Immature natural killer cell (primary cell): ENCODE results near the gene PSMD1. TPM values are rescaled to one million over a fixed set of nuclear protein-coding genes. Genes with fewer than 3 reads are reported as not detected.
"Not testable (repeated sequence)": the region's sequence is repeated elsewhere in the genome, so short reads cannot be mapped to it uniquely, and the experiment has no call there.

Source experiments
- DNase-seq, 3 donors: peaks; one replicate each; pipeline ENCODE4 v3.0.0; 2022; ENCODE audit warnings: mixed read lengths in 1 of 3
- H3K27ac Mint-ChIP-seq, 6 donors: one replicate each; pipeline ENCODE4 v1.8.0; 2020; ENCODE audit warnings: mixed read lengths in 6 of 6, mild to moderate bottlenecking in 5 of 6, inconsistent platforms in 4 of 6, moderate library complexity in 3 of 6
- H3K27me3 Mint-ChIP-seq, 3 donors: one replicate each; pipeline ENCODE4 v1.8.0; 2020 to 2021; ENCODE audit warnings: low read depth in 3 of 3, mild to moderate bottlenecking in 3 of 3, mixed read lengths in 3 of 3, moderate library complexity in 3 of 3, inconsistent platforms in 1 of 3
- H3K36me3 Mint-ChIP-seq, 3 donors: one replicate each; pipeline ENCODE4 v1.8.0; 2020; ENCODE audit warnings: mixed read lengths in 3 of 3, inconsistent platforms in 2 of 3, mild to moderate bottlenecking in 2 of 3
- H3K4me1 Mint-ChIP-seq, 2 donors: one replicate each; pipeline ENCODE4 v1.8.0; 2020; ENCODE audit warnings: inconsistent platforms in 2 of 2, mild to moderate bottlenecking in 2 of 2, mixed read lengths in 2 of 2, moderate library complexity in 1 of 2
- H3K4me3 Mint-ChIP-seq, 5 donors: one replicate each; pipeline ENCODE4 v1.8.0; 2020; ENCODE audit warnings: mild to moderate bottlenecking in 5 of 5, mixed read lengths in 5 of 5, inconsistent platforms in 3 of 5, moderate library complexity in 3 of 5
- H3K9me3 Mint-ChIP-seq, 6 donors: one replicate each; pipeline ENCODE4 v1.8.0; 2020; ENCODE audit warnings: mild to moderate bottlenecking in 6 of 6, mixed read lengths in 6 of 6, inconsistent platforms in 4 of 6, moderate library complexity in 3 of 6
- polyA plus RNA-seq, 3 donors: library from polyadenylated mRNA; unstranded; fragments of 300-500 nt; fragmentation: Illumina TruSeq; gene quantifications; one replicate each; pipeline ENCODE4 v1.2.3, GENCODE V29; 2021

PSMD1 gene
- polyA plus RNA-seq, 3 donors from 2014 or later, result 35.1 to 79.2 (median 61.0) TPM

GRCh38 chr2:231186325-231186724, 129.7 kb downstream of the PSMD1 start:
- no peaks in the 10 kb centered on the region for H3K9me3 Mint-ChIP-seq
- no peaks in the 10 kb centered on the region for H3K36me3 Mint-ChIP-seq
- H3K27me3 Mint-ChIP-seq, result peaks cover 2 to 7% (median 2%) of the 10 kb centered on the region in 3 donors
- H3K27ac Mint-ChIP-seq, result no peak overlapping the region
- H3K4me3 Mint-ChIP-seq, result no peak overlapping the region
- DNase-seq, result no peak
- H3K4me1 Mint-ChIP-seq, result peaks cover 0 to 2% of the 10 kb centered on the region in 2 donors

GRCh38 chr2:231187736-231188505, 131.3 kb downstream of the PSMD1 start:
- no peaks in the 10 kb centered on the region for H3K36me3 Mint-ChIP-seq
- peaks cover 2 to 14% (median 4%) of the 10 kb centered on the region in 3 donors for H3K27me3 Mint-ChIP-seq
- H3K4me1 Mint-ChIP-seq, result no peaks in the 10 kb centered on the region
- no peak for DNase-seq
- H3K9me3 Mint-ChIP-seq, result no peaks in the 10 kb centered on the region
- no peak overlapping the region for H3K4me3 Mint-ChIP-seq
- H3K27ac Mint-ChIP-seq, result no peak overlapping the region

- H3K4me3 Mint-ChIP-seq, result no peak overlapping the region
Observed at GRCh38 chr2:231188506-231189170, 132.0 kb downstream of the PSMD1 start.

GRCh38 chr2:231189171-231189530, 132.5 kb downstream of the PSMD1 start:
- no peak overlapping the region for H3K4me3 Mint-ChIP-seq
- no peak overlapping the region for H3K27ac Mint-ChIP-seq
- no peak for DNase-seq
- H3K36me3 Mint-ChIP-seq, result no peaks in the 10 kb centered on the region
- H3K27me3 Mint-ChIP-seq, result peaks cover 2 to 14% (median 4%) of the 10 kb centered on the region in 3 donors
- no peaks in the 10 kb centered on the region for H3K9me3 Mint-ChIP-seq
- no peaks in the 10 kb centered on the region for H3K4me1 Mint-ChIP-seq

More at GRCh38 chr2:231188506-231189170, 132.0 kb downstream of the PSMD1 start:
- DNase-seq, result no peak
- Mint-ChIP-seq H3K27me3 (peaks cover 2 to 14% (median 4%) of the 10 kb centered on the region in 3 donors), H3K9me3 (no peaks in the 10 kb centered on the region), H3K36me3 (no peaks in the 10 kb centered on the region), H3K27ac (no peak overlapping the region), H3K4me1 (no peaks in the 10 kb centered on the region)

GRCh38 chr2:231189571-231190495, 133.2 kb downstream of the PSMD1 start:
- H3K27ac Mint-ChIP-seq, result no peak overlapping the region
- no peaks in the 10 kb centered on the region for H3K4me1 Mint-ChIP-seq
- H3K27me3 Mint-ChIP-seq, result peaks cover 2 to 17% (median 4%) of the 10 kb centered on the region in 3 donors
- H3K4me3 Mint-ChIP-seq, result no peak overlapping the region
- H3K9me3 Mint-ChIP-seq, result no peaks in the 10 kb centered on the region
- no peaks in the 10 kb centered on the region for H3K36me3 Mint-ChIP-seq
- no peak for DNase-seq

GRCh38 chr2:231190531-231191197, 134.0 kb downstream of the PSMD1 start:
- H3K27ac Mint-ChIP-seq, result no peak overlapping the region
- no peak for DNase-seq
- no peak overlapping the region for H3K4me3 Mint-ChIP-seq
- H3K4me1 Mint-ChIP-seq, result no peaks in the 10 kb centered on the region
- no peaks in the 10 kb centered on the region for H3K9me3 Mint-ChIP-seq
- H3K27me3 Mint-ChIP-seq, result peaks cover 2 to 20% (median 4%) of the 10 kb centered on the region in 3 donors
- no peaks in the 10 kb centered on the region for H3K36me3 Mint-ChIP-seq

GRCh38 chr2:231191896-231192872, 135.5 kb downstream of the PSMD1 start:
- peaks cover 0 to under 1% of the 10 kb centered on the region in 2 donors for H3K4me1 Mint-ChIP-seq
- no peak overlapping the region for H3K4me3 Mint-ChIP-seq
- peaks cover 4 to 22% (median 4%) of the 10 kb centered on the region in 3 donors for H3K27me3 Mint-ChIP-seq
- no peaks in the 10 kb centered on the region for H3K9me3 Mint-ChIP-seq
- no peaks in the 10 kb centered on the region for H3K36me3 Mint-ChIP-seq
- DNase-seq, result no peak
- H3K27ac Mint-ChIP-seq, result no peak overlapping the region

GRCh38 chr2:231193216-231193615, 136.5 kb downstream of the PSMD1 start:
- Mint-ChIP-seq H3K27ac (no peak overlapping the region), H3K4me3 (no peak overlapping the region), H3K27me3 (peaks cover 4 to 22% (median 9%) of the 10 kb centered on the region in 3 donors), H3K9me3 (no peaks in the 10 kb centered on the region), H3K4me1 (peaks cover 8 to 11% of the 10 kb centered on the region in 2 donors), H3K36me3 (no peaks in the 10 kb centered on the region)
- DNase-seq, result no peak

GRCh38 chr2:231196592-231196991, 139.9 kb downstream of the PSMD1 start:
- Mint-ChIP-seq H3K4me1 (peaks cover 12 to 18% of the 10 kb centered on the region in 2 donors), H3K27ac (no peak overlapping the region), H3K4me3 (peak overlapping the region; percentile 26 to 61 (median 46)), H3K36me3 (no peaks in the 10 kb centered on the region), H3K9me3 (no peaks in the 10 kb centered on the region), H3K27me3 (peaks cover 6 to 28% (median 11%) of the 10 kb centered on the region in 3 donors)
- no peak for DNase-seq

- not testable (repeated sequence) for DNase-seq, H3K36me3 Mint-ChIP-seq, H3K9me3 Mint-ChIP-seq
- Mint-ChIP-seq H3K27me3 (peaks cover 6 to 25% (median 11%) of the 10 kb centered on the region in 3 donors), H3K4me1 (peaks cover 12 to 18% of the 10 kb centered on the region in 2 donors), H3K4me3 (peak overlapping the region; percentile 92 to 98 (median 92)), H3K27ac (peak overlapping the region in 2 of 6 donors; percentile 10 to 81)
Observed at GRCh38 chr2:231197196-231197595, 140.5 kb downstream of the PSMD1 start.

GRCh38 chr2:231197706-231198290, 141.1 kb downstream of the PSMD1 start:
- peak overlapping the region; percentile 92 to 98 (median 92) for H3K4me3 Mint-ChIP-seq
- peak in 1 of 3 donors; percentile 5 for DNase-seq
- peaks cover 6 to 20% (median 9%) of the 10 kb centered on the region in 3 donors for H3K27me3 Mint-ChIP-seq

More at GRCh38 chr2:231197706-231198290, 141.1 kb downstream of the PSMD1 start:
- Mint-ChIP-seq H3K9me3 (no peaks in the 10 kb centered on the region), H3K4me1 (peaks cover 12 to 18% of the 10 kb centered on the region in 2 donors), H3K27ac (peak overlapping the region; percentile 72 to 89 (median 80)), H3K36me3 (no peaks in the 10 kb centered on the region)
